Heart right ventricle (tissue), 16 donors: ENCODE results near the gene KLK13. TPM values are rescaled to one million over a fixed set of nuclear protein-coding genes. Genes with fewer than 3 reads are reported as not detected.

Experiments
- ATAC-seq, 8 donors: fragments of 200-7000 bp; cut with Tn5 transposase; one replicate each; pipeline ENCODE4 v1.9.1; 2020; ENCODE audit warnings: mild to moderate bottlenecking in 8 of 8, moderate library complexity in 8 of 8, moderate number of reproducible peaks in 1 of 8
- DNase-seq, 2 donors: peaks; one replicate each; pipeline ENCODE4 v3.0.0-alpha.2; 2020
- H3K27ac ChIP-seq, 10 donors: fragments of 200-600 bp; sonication (generic) in 2 of 10; one replicate each; pipeline versions ENCODE4 v1.5.0 to v1.8.0; 2020 to 2022; ENCODE audit warnings: mild to moderate bottlenecking in 3 of 10
- H3K27me3 ChIP-seq, 7 donors: fragments of 200-600 bp; one replicate each; pipeline ENCODE4 v1.8.0; 2021 to 2022; ENCODE audit warnings: mild to moderate bottlenecking in 2 of 7
- H3K36me3 ChIP-seq, 9 donors: fragments of 200-600 bp; sonication (generic) in 1 of 9; one replicate each; pipeline versions ENCODE4 v1.5.0 to v1.8.0; 2020 to 2022; ENCODE audit warnings: mild to moderate bottlenecking in 2 of 9
- H3K4me1 ChIP-seq, 9 donors: fragments of 200-600 bp; sonication (generic) in 1 of 9; one replicate each; pipeline versions ENCODE4 v1.5.0 to v1.8.0; 2020 to 2022; ENCODE audit warnings: mild to moderate bottlenecking in 4 of 9
- H3K4me3 ChIP-seq, 10 donors: fragments of 200-600 bp; sonication (generic) in 2 of 10; one replicate each; pipeline versions ENCODE4 v1.5.0 to v1.8.0; 2020 to 2022; ENCODE audit warnings: mild to moderate bottlenecking in 7 of 10, moderate library complexity in 2 of 10
- H3K9me3 ChIP-seq, 11 donors: fragments of 200-600 bp in 10 of 11; sonication (generic) in 2 of 11; one replicate each; pipeline versions ENCODE4 v1.5.0 to v1.8.0; 2013 to 2022; ENCODE audit warnings: mild to moderate bottlenecking in 2 of 11, control low read depth in 1 of 11, moderate library complexity in 1 of 11
- WGBS, 2 donors: extraction: QIAGEN DNeasy Blood & Tissue Kit; methylation state at CpG; one replicate each; pipeline ENCODE4 v1.1.7; 2013; ENCODE audit warnings: inconsistent platforms in 1 of 2; 5-methylcytosine and 5-hydroxymethylcytosine counted together
- intact Hi-C, 10 donors: fragments of 100-400 bp; cut with DNase I; formaldehyde crosslinking; loops; one replicate each; pipeline versions ENCODE4 v1.11.1 to v1.14.2; 2022
- polyA plus RNA-seq, 2 donors: library from polyadenylated mRNA; stranded (reverse); fragments of 200-250 nt; gene quantifications; one replicate each; pipeline ENCODE4 v1.2.3, GENCODE V29; 2013
- total RNA-seq, 10 donors: library from RNA; stranded (reverse); fragmentation: NEBNext Ultra II Directional in 3 of 10; extraction: Animal tissue kit (Norgen Biotek cat#: 25700) in 3 of 10; gene quantifications; one replicate each; pipeline versions ENCODE4 v1.2.1 to v1.2.4, GENCODE V29; 2021 to 2023
- TF ChIP-seq, protein P1 (sequence below), 9 donors: fragments of 200-600 bp; sonication (generic) in 2 of 9; IDR thresholded peaks; one replicate each; pipeline versions ENCODE4 v1.5.0 to v1.8.0; 2021 to 2022; ENCODE audit warnings: antibody characterized with exemption in 9 of 9, mild to moderate bottlenecking in 5 of 9, moderate library complexity in 1 of 9
- donor health status: Arrhythmogenic right ventricular cardiomyopathy.
- donor health status: ischemic (EF 13 %, LVEDD 7.1; RV severe dilation, severe dysfunction).
- donor health status: healthy with polysubstance abuse.
- donor health status: DM: no; HTN: yes; CAD: no.
- donor health status: DM: no; HTN: no; CAD: no.
- donor health status: ischemic (EF 25% LVEDD 6.9; RV normal size, moderate dysfunction).
- donor health status: ischemic (EF 25% LVEDD 5.7; RV mildly dilated, moderate dysfunction).
- donor health status: healthy.
- donor health status: DM: yes; HTN: yes; CAD: no.
- donor health status: Ischemic cardiomyopathy.
- donor health status: ischemic (EF 35%, LVEDD 5.7; RV mildly dilated, moderate dysfunction).
- donor health status: nonischemic (EF 11% LVEDD 7.7; RV severe dilation, severe dysfunction).
- donor health status: DM: yes; HTN: yes; CAD: no.
- donor health status: PGD.
- donor health status: ischemic (EF 29% LVEDD 5.4; RV normal size, mild dysfunction).
- donor health status: nonischemic (EF 23%, LVEDD 6.1; RV moderate dilation, normal function).

Gene KLK13
- total and polyA plus RNA-seq, 12 donors, result 0.32 to 1.3 TPM; not detected in 10

GRCh38 chr19:51098365-51099046 is 33.6 kb upstream of the KLK13 start:
- H3K4me1 ChIP-seq, result peaks cover 0 to 32% (median 10%) of the 10 kb centered on the region in 9 donors
- intact Hi-C loops, result loop anchor here in 6 of 10 donors (5.0 to 10.0 kb wide), 5 partner anchors 71 to 174 kb away; partner anchors contain the start of gene KLK11 (in 1 of the 6)
- H3K4me3 ChIP-seq, result peak overlapping the region in 5 of 10 donors; percentile 7 to 36 (median 24)
- H3K27me3 ChIP-seq, result no peaks in the 10 kb centered on the region
- peak in 5 of 8 donors; percentile 12 to 79 (median 67) for ATAC-seq
- peak overlapping the region in 3 of 10 donors; percentile 22 to 73 (median 30) for H3K27ac ChIP-seq
- TF ChIP-seq, protein P1, sequence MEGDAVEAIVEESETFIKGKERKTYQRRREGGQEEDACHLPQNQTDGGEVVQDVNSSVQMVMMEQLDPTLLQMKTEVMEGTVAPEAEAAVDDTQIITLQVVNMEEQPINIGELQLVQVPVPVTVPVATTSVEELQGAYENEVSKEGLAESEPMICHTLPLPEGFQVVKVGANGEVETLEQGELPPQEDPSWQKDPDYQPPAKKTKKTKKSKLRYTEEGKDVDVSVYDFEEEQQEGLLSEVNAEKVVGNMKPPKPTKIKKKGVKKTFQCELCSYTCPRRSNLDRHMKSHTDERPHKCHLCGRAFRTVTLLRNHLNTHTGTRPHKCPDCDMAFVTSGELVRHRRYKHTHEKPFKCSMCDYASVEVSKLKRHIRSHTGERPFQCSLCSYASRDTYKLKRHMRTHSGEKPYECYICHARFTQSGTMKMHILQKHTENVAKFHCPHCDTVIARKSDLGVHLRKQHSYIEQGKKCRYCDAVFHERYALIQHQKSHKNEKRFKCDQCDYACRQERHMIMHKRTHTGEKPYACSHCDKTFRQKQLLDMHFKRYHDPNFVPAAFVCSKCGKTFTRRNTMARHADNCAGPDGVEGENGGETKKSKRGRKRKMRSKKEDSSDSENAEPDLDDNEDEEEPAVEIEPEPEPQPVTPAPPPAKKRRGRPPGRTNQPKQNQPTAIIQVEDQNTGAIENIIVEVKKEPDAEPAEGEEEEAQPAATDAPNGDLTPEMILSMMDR (IDR thresholded peaks at IDR 0.05), result peak in 4 of 9 donors; percentile 15 to 34 (median 22)
- H3K36me3 ChIP-seq, result peaks cover 0 to 44% (median under 1%) of the 10 kb centered on the region in 9 donors
- WGBS, 2 donors, result 44 to 56% methylated on average over 62 to 78 of the region's 78 CpGs
- DNase-seq, result peak in 1 of 2 donors; percentile 68
- H3K9me3 ChIP-seq, result no peaks in the 10 kb centered on the region

DNA sequence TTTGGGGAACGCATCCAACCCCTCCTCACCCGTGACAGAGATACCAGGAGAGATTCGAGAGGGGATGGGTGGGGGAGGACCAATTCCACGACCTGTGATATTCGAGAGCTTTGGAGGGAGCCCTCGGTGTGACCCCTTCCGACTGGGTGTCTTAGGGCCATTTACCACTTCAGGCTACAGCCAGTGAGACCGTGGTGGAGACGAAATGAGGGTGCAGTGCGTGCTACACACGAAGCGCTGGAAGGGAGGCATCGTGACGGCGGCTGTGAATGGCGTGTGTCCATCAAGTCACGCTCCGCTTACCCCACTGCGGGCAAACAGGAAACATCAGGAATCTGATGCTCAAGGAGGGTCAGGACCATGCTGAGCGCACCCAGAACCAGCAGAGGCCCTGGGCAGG is 32.9 kb upstream of the KLK13 start:
- Histone ChIP-seq H3K4me3 (no peak overlapping the region), H3K27ac (no peak overlapping the region), H3K4me1 (peaks cover 0 to 30% (median 10%) of the 10 kb centered on the region in 9 donors), H3K9me3 (no peaks in the 10 kb centered on the region), H3K36me3 (peaks cover 0 to 37% (median 0%) of the 10 kb centered on the region in 9 donors), H3K27me3 (no peaks in the 10 kb centered on the region)
- 85 to 86% methylated on average over 20 of the region's 20 CpGs for WGBS, 2 donors
- ATAC-seq (no peak), DNase-seq (no peak)
- TF ChIP-seq, protein P1 (IDR thresholded peaks at IDR 0.05), result no peak
- intact Hi-C loops, result loop anchor here in 9 of 10 donors (1.0 to 10.0 kb wide), 8 partner anchors 70 to 173 kb away; partner anchors contain the start of gene KLK11 (in 1 of the 9)

DNA sequence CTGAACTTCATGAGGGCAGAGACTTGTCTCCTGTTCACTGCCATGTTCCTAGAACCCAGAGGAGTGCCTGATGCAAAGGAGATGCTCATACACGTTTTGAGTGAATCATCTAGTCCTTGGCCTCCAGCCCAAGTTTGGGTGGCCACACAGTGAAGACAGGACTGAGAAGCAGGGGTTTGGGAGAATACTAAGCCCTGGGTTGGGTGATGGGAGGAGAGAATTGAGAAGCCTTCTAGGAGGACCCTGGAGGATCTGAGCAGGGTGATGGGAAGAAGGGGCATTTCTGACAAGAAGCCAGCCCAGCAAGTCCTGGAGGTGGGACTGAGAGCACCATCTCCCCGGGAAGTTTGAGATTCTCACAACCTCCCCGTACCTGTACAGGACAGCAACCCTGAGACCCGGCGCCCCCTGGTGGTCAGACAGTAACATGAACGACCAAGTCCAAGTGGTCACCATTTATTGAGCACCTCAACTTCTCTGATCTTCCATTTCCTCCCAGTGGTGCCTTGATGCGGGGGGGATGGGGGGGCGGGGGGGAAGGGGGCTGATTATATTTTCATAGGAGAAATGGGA is 32.4 kb upstream of the KLK13 start:
- TF ChIP-seq, protein P1 (IDR thresholded peaks at IDR 0.05), result peak; percentile 23 to 69 (median 61)
- H3K4me3 ChIP-seq, result no peak overlapping the region
- intact Hi-C loops, result loop anchor here in 9 of 10 donors (1.0 to 10.0 kb wide), 8 partner anchors 70 to 172 kb away; partner anchors contain the start of gene KLK11 (in 1 of the 9)
- H3K36me3 ChIP-seq, result peaks cover 0 to 32% (median 0%) of the 10 kb centered on the region in 9 donors
- H3K9me3 ChIP-seq, result no peaks in the 10 kb centered on the region
- ATAC-seq, result peak in 7 of 8 donors; percentile 32 to 77 (median 63)
- no peaks in the 10 kb centered on the region for H3K27me3 ChIP-seq
- H3K27ac ChIP-seq, result no peak overlapping the region
- DNase-seq, result peak; percentile 62 to 77
- H3K4me1 ChIP-seq, result peaks cover 0 to 30% (median 10%) of the 10 kb centered on the region in 9 donors
- 13 to 16% methylated on average over 6 to 8 of the region's 8 CpGs for WGBS, 2 donors

DNA sequence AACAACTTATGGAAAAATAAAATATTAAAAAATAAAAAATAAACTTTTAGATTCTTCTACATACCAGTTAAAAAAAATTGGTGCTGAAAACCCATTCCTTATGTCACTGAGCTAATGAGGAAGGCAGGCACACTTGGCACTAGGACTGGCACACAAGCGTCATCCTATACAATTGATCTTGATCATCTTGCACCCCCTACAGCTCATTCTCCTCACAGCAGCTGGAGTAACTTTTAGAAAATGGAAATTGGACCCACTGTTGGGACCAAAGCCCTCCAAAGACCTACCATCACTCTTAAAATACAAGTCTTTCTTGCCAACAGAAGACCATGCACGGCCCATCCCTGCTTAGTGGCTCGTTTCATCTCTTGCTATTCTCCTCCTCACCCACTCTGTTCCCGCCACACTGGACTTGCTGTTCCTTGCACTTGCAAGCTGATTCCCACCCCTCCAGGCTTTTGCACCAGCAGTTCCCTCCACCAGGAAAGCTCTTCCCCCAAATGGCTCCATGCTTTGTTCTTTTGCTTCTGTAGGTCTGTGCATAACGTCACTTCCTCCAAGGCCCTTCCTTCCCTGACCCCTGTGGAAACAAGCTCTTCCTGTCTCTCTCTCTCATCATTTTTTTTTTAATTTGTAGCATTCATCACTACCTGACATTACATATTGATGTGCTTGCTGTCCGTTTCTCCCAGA is 31.7 kb upstream of the KLK13 start:
- peaks cover 0 to 25% (median 0%) of the 10 kb centered on the region in 9 donors for H3K36me3 ChIP-seq
- H3K4me3 ChIP-seq, result no peak overlapping the region
- DNase-seq (no peak), ATAC-seq (no peak)
- no peaks in the 10 kb centered on the region for H3K27me3 ChIP-seq
- H3K9me3 ChIP-seq, result no peaks in the 10 kb centered on the region
- TF ChIP-seq, protein P1 (IDR thresholded peaks at IDR 0.05), result peak in 7 of 9 donors; percentile 14 to 28 (median 19)
- intact Hi-C loops, result loop anchor here in 9 of 10 donors (1.0 to 10.0 kb wide), 8 partner anchors 69 to 172 kb away; partner anchors contain the start of gene KLK11 (in 1 of the 9)
- WGBS, 2 donors, result 80 to 81% methylated on average over 6 of the region's 6 CpGs
- H3K27ac ChIP-seq, result no peak overlapping the region
- peaks cover 0 to 25% (median 10%) of the 10 kb centered on the region in 9 donors for H3K4me1 ChIP-seq
